Left ventricle myocardium inferior (tissue), 1 donor: ENCODE results near the gene GRSF1. TPM values are rescaled to one million over a fixed set of nuclear protein-coding genes. Genes with fewer than 3 reads are reported as not detected.

Experiments
- DNase-seq: peaks from one replicate; pipeline ENCODE4 v3.0.0-alpha.2; 2020
- H3K27ac ChIP-seq: fragments of 200-600 bp; replicated peaks from 2 replicates; pipeline ENCODE4 v1.8.0; 2021
- H3K27me3 ChIP-seq: fragments of 200-600 bp; 2 replicates; pipeline ENCODE4 v1.8.0; 2021; ENCODE audit warnings: low read depth
- H3K36me3 ChIP-seq: fragments of 200-600 bp; 2 replicates; pipeline ENCODE4 v1.8.0; 2021
- H3K4me1 ChIP-seq: fragments of 200-600 bp; 2 replicates; pipeline ENCODE4 v1.8.0; 2021
- H3K4me3 ChIP-seq: fragments of 200-600 bp; 2 replicates; pipeline ENCODE4 v1.8.0; 2021; ENCODE audit warnings: mild to moderate bottlenecking, moderate library complexity
- H3K9me3 ChIP-seq: fragments of 200-600 bp; replicated peaks from 2 replicates; pipeline ENCODE4 v1.8.0; 2021
- CTCF ChIP-seq: fragments of 200-600 bp; IDR thresholded peaks from 2 replicates; pipeline ENCODE4 v1.8.0; 2021; ENCODE audit warnings: antibody characterized with exemption, mild to moderate bottlenecking, borderline replicate concordance
- intact Hi-C: fragments of 100-400 bp; cut with micrococcal nuclease; formaldehyde crosslinking; loops from one replicate; pipeline ENCODE4 v1.11.0; 2022
- total RNA-seq: library from RNA; stranded (reverse); fragmentation: NEBNext Ultra II Directional; extraction: Animal tissue kit (Norgen Biotek cat#: 25700); gene quantifications from one replicate; pipeline ENCODE4 v1.2.1, GENCODE V29; 2021
- donor health status: DM: no; HTN: yes; CAD: no; lungs with severe emphysema.

GRSF1 gene
- total RNA-seq, 1 donor from 2014 or later = 108 TPM

DNA sequence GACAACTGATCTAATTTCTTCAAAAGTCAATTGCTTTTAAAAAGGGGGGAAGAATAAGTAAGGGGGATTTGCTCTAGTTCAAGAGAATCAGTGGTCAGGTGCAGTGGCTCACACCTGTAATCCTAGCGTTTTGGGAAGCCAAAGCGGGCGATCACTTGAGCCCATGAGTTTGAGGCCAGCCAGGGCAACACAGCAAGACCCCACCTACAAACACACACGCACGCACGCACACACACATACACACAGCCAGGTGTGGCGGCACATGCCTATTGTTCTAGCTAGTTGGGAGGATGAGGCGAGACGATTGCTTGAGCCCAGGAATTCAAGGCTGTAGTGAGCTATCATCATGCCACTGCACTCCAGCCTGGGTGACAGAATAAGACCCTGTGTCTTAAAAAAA, 9.6 kb downstream of the GRSF1 start:
- intact Hi-C loops = no loop called here
- peaks cover 4% of the 10 kb centered on the region for H3K4me1 ChIP-seq
- no peak overlapping the region for H3K27ac ChIP-seq
- no peaks in the 10 kb centered on the region for H3K27me3 ChIP-seq
- no peak overlapping the region for H3K4me3 ChIP-seq
- H3K9me3 ChIP-seq = no peaks in the 10 kb centered on the region
- peaks cover 93% of the 10 kb centered on the region for H3K36me3 ChIP-seq
- DNase-seq = no peak
- no peak for TF ChIP-seq CTCF

DNA sequence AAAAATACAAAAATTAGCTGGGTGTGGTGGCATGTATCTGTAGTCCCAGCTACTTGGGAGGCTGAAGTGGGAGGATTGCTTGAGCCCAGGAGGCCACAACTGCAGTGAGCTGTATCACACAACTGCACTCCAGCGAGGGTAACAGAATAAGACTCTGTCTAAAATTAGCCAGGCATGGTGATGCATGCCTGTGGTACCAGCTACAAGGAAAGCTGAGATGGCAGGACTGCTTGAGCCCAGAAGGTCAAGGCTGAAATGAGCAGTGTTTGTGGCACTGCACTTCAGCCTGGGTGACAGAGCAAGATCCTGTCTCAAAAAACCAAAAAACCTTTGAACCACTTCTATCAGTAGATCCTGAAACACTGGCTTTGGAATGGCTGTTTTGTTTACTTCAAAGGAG, 10.2 kb downstream of the GRSF1 start:
- Histone ChIP-seq H3K27me3 (no peaks in the 10 kb centered on the region), H3K36me3 (peaks cover 93% of the 10 kb centered on the region), H3K4me1 (peaks cover 4% of the 10 kb centered on the region), H3K9me3 (no peaks in the 10 kb centered on the region), H3K4me3 (no peak overlapping the region), H3K27ac (no peak overlapping the region)
- intact Hi-C loops = no loop called here
- no peak for TF ChIP-seq CTCF
- DNase-seq = no peak

GRCh38 chr4:70829015-70829414, 10.7 kb downstream of the GRSF1 start:
- H3K27ac ChIP-seq = no peak overlapping the region
- H3K4me3 ChIP-seq = no peak overlapping the region
- peaks cover 4% of the 10 kb centered on the region for H3K4me1 ChIP-seq
- no peaks in the 10 kb centered on the region for H3K27me3 ChIP-seq
- peaks cover 93% of the 10 kb centered on the region for H3K36me3 ChIP-seq
- no peaks in the 10 kb centered on the region for H3K9me3 ChIP-seq
- intact Hi-C loops = no loop called here
- no peak for TF ChIP-seq CTCF
- DNase-seq = no peak

DNA sequence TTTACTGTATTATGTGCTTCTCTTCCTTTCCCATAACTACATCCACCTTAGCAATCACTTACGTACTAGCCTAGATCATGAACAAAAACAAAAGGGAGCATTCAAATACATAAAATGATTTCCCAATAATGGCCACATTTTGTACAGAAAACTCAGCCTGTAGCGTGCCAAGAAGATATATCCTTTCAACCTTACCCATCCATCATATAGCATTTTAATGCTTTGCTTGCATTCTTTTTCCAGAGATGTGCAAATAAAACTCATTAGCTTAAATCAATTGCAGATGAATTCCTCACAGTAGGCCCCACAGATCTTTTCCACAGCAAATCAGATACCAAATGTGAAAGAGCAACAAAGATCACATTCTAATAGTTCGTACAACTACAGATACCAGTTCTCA, 20.8 kb downstream of the GRSF1 start:
- intact Hi-C loops = loop anchor here (10.0 kb wide), 1 partner anchor 54 kb away; no protein-coding TSS in a partner anchor
- DNase-seq = no peak
- Histone ChIP-seq H3K9me3 (no peaks in the 10 kb centered on the region), H3K4me3 (no peak overlapping the region), H3K27me3 (no peaks in the 10 kb centered on the region), H3K27ac (no peak overlapping the region), H3K4me1 (no peaks in the 10 kb centered on the region), H3K36me3 (peaks cover 60% of the 10 kb centered on the region)
- no peak for TF ChIP-seq CTCF

DNA sequence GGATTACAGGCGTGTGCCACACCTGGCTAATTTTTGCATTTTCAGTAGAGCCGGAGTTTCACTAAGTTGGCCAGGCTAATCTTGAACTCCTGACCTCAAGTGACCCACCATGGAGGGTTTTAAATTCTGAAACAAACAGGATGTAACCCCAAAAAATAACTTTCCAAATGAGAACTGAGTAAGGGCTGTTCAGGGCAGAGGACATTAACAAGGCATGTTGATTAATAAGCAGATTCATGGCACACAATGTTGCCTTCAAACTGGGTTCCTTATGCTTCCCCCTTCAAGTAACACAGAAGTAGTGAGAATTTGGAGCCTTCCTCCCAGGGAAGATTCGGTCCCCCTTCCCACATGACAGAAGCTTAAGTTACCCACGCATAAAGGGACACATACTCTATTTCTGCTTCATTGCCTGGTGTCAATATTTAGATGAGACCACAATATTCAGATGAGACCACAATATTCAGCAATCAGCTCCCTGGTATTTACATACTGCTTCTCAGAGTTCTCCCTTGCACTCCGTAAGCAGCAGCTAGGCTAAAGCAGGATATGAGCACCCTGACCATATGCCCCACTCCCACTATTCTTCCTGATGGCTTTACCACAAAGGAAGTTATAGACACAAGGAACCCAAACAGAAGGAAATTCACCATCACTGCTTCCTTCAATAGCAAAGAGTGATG, 21.4 kb downstream of the GRSF1 start:
- no peaks in the 10 kb centered on the region for H3K9me3 ChIP-seq
- no peak overlapping the region for H3K27ac ChIP-seq
- TF ChIP-seq CTCF = no peak
- peaks cover 54% of the 10 kb centered on the region for H3K36me3 ChIP-seq
- DNase-seq = no peak
- H3K4me3 ChIP-seq = no peak overlapping the region
- no peaks in the 10 kb centered on the region for H3K4me1 ChIP-seq
- intact Hi-C loops = loop anchor here (10.0 kb wide), 1 partner anchor 54 kb away; no protein-coding TSS in a partner anchor
- H3K27me3 ChIP-seq = no peaks in the 10 kb centered on the region
